NT2/D1 (cell line): ENCODE data around the gene TCAP.

ENCODE experiments used
- YY1 ChIP-seq: IDR thresholded peaks from 2 replicates; pipeline ENCODE4 v1.6.1; 2011; ENCODE audit not compliant: insufficient read length, insufficient read depth
- ZNF274 ChIP-seq: IDR thresholded peaks from 2 replicates; pipeline ENCODE4 v1.6.1; 2011; ENCODE audit warnings: mild to moderate bottlenecking, low read depth, low read length

DNA sequence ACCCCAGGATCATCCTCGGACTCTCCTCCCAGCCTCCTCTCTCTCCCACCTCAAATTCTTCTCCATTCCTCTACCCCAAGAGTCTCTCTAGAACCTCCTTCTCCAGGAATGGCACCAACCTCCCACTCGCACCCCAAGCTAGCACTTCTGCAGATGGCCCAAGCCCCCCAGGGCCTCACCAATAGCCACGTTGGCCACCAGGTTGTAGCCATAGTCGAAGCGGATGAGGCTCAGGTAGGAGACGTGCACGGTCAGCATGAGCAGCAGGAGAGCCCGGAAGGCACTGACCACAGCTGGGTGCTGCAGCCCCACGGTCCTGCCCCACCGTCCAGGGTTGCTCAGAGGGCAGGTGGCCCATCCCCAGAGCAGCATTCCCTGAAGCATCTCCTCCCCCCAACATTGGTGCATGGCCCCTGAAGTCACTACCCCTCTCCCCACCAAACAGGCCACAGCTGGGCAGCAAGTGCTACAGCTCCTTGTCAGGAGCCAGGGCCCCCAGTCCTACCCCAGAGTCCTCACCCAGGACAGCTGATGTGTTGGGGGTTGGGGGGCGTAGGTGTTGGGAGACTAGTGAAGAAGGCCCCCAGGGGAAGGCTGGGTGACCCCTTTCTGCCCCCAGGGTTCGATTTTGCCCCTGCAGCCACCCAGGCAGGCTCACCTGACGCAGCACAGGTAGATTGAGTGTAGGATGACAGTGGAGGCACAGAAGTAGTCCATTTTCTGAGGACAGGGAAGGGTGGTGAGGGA lies 8.4 kb downstream of the TCAP start:
- TF ChIP-seq YY1 = no peak
- TF ChIP-seq ZNF274 = no peak
